ENCODE measurements around the gene ORC3.

The ORC3 gene

DNA sequence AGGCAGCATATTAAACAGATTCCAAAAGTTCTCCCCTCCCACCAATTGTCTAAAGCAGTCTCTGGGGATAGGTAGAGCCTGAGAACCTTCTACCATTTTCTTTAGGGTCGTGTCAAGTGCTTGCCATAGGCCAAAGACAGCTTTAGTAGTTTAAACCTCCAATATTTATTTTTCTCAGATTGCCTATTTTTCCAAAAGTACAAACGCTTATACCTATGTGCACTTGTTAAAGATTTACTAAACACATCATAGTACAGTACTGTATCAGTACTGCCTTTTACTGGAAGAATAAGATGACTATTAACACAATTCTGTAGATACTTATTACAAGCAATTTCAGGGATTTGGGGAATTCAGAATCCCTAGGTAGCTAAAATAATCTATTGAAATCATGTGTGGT lies 82.7 kb downstream of the ORC3 start:
- TF ChIP-seq, protein P1, sequence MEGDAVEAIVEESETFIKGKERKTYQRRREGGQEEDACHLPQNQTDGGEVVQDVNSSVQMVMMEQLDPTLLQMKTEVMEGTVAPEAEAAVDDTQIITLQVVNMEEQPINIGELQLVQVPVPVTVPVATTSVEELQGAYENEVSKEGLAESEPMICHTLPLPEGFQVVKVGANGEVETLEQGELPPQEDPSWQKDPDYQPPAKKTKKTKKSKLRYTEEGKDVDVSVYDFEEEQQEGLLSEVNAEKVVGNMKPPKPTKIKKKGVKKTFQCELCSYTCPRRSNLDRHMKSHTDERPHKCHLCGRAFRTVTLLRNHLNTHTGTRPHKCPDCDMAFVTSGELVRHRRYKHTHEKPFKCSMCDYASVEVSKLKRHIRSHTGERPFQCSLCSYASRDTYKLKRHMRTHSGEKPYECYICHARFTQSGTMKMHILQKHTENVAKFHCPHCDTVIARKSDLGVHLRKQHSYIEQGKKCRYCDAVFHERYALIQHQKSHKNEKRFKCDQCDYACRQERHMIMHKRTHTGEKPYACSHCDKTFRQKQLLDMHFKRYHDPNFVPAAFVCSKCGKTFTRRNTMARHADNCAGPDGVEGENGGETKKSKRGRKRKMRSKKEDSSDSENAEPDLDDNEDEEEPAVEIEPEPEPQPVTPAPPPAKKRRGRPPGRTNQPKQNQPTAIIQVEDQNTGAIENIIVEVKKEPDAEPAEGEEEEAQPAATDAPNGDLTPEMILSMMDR (IDR thresholded peaks at IDR 0.05), result no peak
- no peak overlapping the region for H3K4me3 ChIP-seq (ENCODE audit: low read depth in 1 of 2, low read length in 1 of 2)
- H3K36me3 ChIP-seq, result peaks cover 58% of the 10 kb centered on the region
- H3K4me1 ChIP-seq (ENCODE audit: control insufficient read depth in 1 of 2, insufficient read depth in 1 of 2, low read depth in 1 of 2, low read length in 1 of 2), result peaks cover 32 to 39% of the 10 kb centered on the region in 2 experiments
- H3K27me3 ChIP-seq, result no peaks in the 10 kb centered on the region
- H3K9me3 ChIP-seq, result no peaks in the 10 kb centered on the region
- peak overlapping the region; percentile 83 for H3K27ac ChIP-seq

DNA sequence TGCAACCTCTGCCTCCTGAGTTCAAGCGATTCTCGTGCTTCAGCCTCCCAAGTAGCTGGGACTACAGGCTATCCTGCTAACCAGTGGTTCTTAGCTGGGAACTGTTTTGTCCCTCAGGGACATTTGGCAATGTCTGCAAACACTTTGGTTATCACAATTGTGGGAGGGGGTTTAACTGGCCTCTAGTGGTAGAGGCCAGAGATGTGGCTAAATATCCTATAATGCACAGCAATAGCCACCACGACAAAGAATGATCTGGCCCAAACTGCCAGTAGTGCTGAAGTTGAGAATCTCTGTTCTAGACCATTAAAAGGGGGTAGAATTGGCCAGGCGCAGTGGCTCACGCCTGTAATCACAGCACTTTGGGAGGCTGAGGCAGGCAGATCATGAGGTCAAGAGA lies 83.3 kb downstream of the ORC3 start:
- H3K36me3 ChIP-seq, result peaks cover 62% of the 10 kb centered on the region
- peaks cover 32 to 39% of the 10 kb centered on the region in 2 experiments for H3K4me1 ChIP-seq (ENCODE audit: control insufficient read depth in 1 of 2, insufficient read depth in 1 of 2, low read depth in 1 of 2, low read length in 1 of 2)
- no peaks in the 10 kb centered on the region for H3K27me3 ChIP-seq
- H3K9me3 ChIP-seq, result no peaks in the 10 kb centered on the region
- peak overlapping the region; percentile 83 for H3K27ac ChIP-seq
- TF ChIP-seq, protein P1 (IDR thresholded peaks at IDR 0.05), result no peak
- H3K4me3 ChIP-seq (ENCODE audit: low read depth in 1 of 2, low read length in 1 of 2), result no peak overlapping the region

DNA sequence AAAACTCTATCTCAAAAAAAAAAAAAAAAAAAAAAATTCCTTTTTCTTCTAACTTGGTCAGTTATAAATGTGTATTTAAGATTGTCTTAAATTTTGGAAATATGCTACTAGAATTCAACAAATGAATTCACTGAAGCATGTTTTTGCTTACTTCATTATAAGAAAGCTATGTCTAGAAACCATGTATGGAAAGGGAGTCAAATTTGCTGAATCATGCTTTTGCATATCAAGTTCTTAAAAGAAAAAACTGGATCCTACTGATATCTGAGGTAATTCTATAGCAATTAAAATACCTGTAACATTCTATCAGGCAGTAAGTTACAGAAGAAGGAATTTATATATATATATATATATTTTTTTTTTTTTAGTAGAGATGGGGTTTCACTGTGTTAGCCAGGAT lies 84.4 kb downstream of the ORC3 start:
- Histone ChIP-seq H3K27me3 (no peaks in the 10 kb centered on the region), H3K9me3 (no peaks in the 10 kb centered on the region), H3K4me3 (ENCODE audit: low read depth in 1 of 2, low read length in 1 of 2) (no peak overlapping the region), H3K36me3 (peaks cover 70% of the 10 kb centered on the region), H3K4me1 (ENCODE audit: control insufficient read depth in 1 of 2, insufficient read depth in 1 of 2, low read depth in 1 of 2, low read length in 1 of 2) (peaks cover 32 to 39% of the 10 kb centered on the region in 2 experiments), H3K27ac (no peak overlapping the region)
- TF ChIP-seq, protein P1 (IDR thresholded peaks at IDR 0.05), result no peak

DNA sequence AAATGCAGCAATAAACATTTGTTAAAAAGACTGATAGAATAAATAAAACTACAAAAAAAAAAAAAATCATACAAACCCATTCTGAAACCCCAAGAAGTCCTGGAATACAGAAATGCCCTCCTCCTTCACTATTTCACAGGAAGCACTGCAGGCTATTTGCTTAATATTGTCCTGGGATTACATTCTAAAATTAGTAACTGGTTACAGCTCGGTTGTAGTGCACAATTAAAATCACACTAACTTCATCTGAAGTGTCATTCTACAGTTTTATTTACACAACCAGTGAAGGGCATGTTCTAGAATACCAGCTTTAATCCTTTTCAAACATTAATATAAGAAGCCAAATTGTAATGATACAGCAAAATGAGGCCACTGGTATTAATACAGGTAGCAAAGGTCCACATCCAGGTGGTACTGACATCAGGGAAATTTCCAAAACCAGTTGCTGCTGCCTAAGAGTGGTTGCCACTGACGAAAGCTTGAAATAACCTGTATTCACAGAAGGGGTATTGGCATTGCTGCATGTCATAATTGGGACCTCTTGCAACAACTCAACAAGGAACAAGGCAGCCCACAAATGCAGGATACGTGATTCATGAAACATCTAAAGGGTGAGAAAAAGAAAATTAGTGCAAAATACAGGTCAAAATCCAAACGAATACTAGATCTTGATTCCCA lies 85.2 kb downstream of the ORC3 start:
- no peaks in the 10 kb centered on the region for H3K27me3 ChIP-seq
- TF ChIP-seq, protein P1 (IDR thresholded peaks at IDR 0.05), result no peak
- peaks cover 32 to 34% of the 10 kb centered on the region in 2 experiments for H3K4me1 ChIP-seq (ENCODE audit: control insufficient read depth in 1 of 2, insufficient read depth in 1 of 2, low read depth in 1 of 2, low read length in 1 of 2)
- H3K36me3 ChIP-seq, result peaks cover 73% of the 10 kb centered on the region
- H3K4me3 ChIP-seq (ENCODE audit: low read depth in 1 of 2, low read length in 1 of 2), result no peak overlapping the region
- H3K9me3 ChIP-seq, result no peaks in the 10 kb centered on the region
- peak overlapping the region; percentile 55 for H3K27ac ChIP-seq

DNA sequence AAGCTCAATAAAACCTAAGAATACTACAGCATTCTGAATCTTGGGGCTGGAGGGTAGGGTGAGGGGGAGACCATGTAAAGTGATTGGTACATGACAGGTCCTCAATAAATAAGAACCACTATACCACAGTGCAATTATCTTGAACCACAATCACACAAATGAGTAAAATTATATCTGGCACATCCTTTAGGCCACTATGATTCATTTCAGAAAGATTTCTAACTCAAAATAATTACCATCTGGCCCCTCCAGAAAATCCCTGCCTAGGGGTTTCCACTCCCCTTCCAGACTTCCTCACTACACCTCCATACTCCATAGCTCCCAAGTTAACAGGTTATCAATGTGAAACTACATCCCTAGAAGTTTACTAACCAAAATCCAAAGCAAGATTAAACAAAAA lies 92.4 kb downstream of the ORC3 start:
- Histone ChIP-seq H3K27ac (peak overlapping the region; percentile 29), H3K27me3 (no peaks in the 10 kb centered on the region), H3K9me3 (no peaks in the 10 kb centered on the region), H3K36me3 (peaks cover 38% of the 10 kb centered on the region), H3K4me1 (ENCODE audit: control insufficient read depth in 1 of 2, insufficient read depth in 1 of 2, low read depth in 1 of 2, low read length in 1 of 2) (peaks cover 21 to 42% of the 10 kb centered on the region in 2 experiments), H3K4me3 (ENCODE audit: low read depth in 1 of 2, low read length in 1 of 2) (no peak overlapping the region)
- TF ChIP-seq, protein P1 (IDR thresholded peaks at IDR 0.05), result no peak
